ENCODE measurements around the gene CFAP57. TPM values are rescaled to one million over a fixed set of nuclear protein-coding genes. Genes with fewer than 3 reads are reported as not detected.

CFAP57 gene
- total RNA-seq, 1 donor from 2014 or later: not detected

GRCh38 chr1:43302721-43303470 lies 130.8 kb downstream of the CFAP57 start:
- no peak for DNase-seq (ENCODE audit: low spot score in 2 of 2)
- no peak overlapping the region for H3K27ac ChIP-seq

DNA sequence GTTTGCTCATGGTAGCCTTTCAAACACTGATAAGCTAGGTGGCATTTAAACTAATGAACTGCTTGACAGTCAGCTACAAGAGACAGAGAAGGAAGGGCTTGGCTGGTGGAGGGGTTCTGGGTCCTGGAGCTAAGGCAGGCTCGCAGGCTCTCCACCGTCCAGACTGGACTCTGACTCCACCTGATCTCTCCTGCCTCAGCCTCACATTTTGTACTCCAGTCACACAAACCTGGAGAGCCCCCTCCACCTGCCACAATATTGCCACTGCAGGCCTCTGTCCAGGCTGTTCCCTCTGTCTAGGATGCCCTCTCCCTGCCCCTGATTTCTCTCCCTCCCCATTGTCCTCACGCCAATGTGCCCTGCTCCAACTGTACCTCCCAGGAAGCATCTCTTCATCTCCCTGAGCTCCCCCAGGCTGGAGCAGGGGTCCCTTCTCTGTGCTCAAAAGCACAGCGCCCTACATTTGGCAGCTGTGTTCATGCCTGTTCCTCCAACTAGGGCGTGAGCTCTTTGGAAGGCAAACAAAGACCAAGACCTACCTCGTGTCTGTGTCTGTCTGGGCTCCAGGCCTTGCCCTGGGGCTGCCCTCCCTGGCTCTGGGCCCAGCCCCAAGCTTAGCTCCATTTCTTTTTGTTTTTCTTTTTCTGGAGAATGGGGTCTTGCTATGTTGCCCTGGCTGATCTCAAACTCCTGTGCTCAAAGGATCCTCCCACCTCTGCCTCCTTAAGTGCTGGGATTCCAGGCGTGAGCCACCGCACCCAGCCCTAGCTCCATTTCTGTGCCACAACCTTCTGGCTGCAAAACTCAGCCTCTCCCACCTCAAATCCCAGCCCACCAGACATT lies 131.6 kb downstream of the CFAP57 start:
- Histone ChIP-seq H3K27ac (no peak overlapping the region), H3K4me3 (no peak overlapping the region), H3K36me3 (no peaks in the 10 kb centered on the region), H3K9me3 (no peaks in the 10 kb centered on the region), H3K4me1 (no peaks in the 10 kb centered on the region), H3K27me3 (no peaks in the 10 kb centered on the region)
- intact Hi-C loops (cut with DNase I): no loop called here
- no peak for DNase-seq (ENCODE audit: low spot score in 2 of 2)
- TF ChIP-seq, protein P1, sequence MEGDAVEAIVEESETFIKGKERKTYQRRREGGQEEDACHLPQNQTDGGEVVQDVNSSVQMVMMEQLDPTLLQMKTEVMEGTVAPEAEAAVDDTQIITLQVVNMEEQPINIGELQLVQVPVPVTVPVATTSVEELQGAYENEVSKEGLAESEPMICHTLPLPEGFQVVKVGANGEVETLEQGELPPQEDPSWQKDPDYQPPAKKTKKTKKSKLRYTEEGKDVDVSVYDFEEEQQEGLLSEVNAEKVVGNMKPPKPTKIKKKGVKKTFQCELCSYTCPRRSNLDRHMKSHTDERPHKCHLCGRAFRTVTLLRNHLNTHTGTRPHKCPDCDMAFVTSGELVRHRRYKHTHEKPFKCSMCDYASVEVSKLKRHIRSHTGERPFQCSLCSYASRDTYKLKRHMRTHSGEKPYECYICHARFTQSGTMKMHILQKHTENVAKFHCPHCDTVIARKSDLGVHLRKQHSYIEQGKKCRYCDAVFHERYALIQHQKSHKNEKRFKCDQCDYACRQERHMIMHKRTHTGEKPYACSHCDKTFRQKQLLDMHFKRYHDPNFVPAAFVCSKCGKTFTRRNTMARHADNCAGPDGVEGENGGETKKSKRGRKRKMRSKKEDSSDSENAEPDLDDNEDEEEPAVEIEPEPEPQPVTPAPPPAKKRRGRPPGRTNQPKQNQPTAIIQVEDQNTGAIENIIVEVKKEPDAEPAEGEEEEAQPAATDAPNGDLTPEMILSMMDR (IDR thresholded peaks at IDR 0.05): no peak

More at GRCh38 chr1:43302721-43303470, 130.8 kb downstream of the CFAP57 start:
- Histone ChIP-seq H3K36me3 (no peaks in the 10 kb centered on the region), H3K4me1 (no peaks in the 10 kb centered on the region), H3K27me3 (no peaks in the 10 kb centered on the region), H3K4me3 (no peak overlapping the region), H3K9me3 (no peaks in the 10 kb centered on the region)
- intact Hi-C loops (cut with DNase I): no loop called here
- TF ChIP-seq, protein P1 (IDR thresholded peaks at IDR 0.05): no peak

Other genes with a start within 250 kb of the CFAP57 start
- 15.5 TPM for gene SLC2A1, start 213.5 kb upstream of the CFAP57 start, total RNA-seq
- gene EBNA1BP2, start within 50 bp of the CFAP57 start, total RNA-seq: 22.1 TPM
- gene TMEM125, start 97.7 kb downstream of the CFAP57 start, total RNA-seq: not detected
- not detected for gene C1orf210, start 113.3 kb downstream of the CFAP57 start, total RNA-seq
- 120 TPM for gene TIE1, start 128.7 kb downstream of the CFAP57 start, total RNA-seq
- not detected for gene MPL, start 165.5 kb downstream of the CFAP57 start, total RNA-seq
- gene CDC20, start 186.7 kb downstream of the CFAP57 start, total RNA-seq: not detected
- 39.9 TPM for gene ELOVL1, start 195.7 kb downstream of the CFAP57 start, total RNA-seq
- gene MED8, start 217.5 kb downstream of the CFAP57 start, total RNA-seq: 15.3 TPM
- gene SZT2, start 217.6 kb downstream of the CFAP57 start, total RNA-seq: 35.9 TPM